ENCODE data around the gene HSFX2.
"Not testable (repeated sequence)": the region's sequence is repeated elsewhere in the genome, so short reads cannot be mapped to it uniquely, and the experiment has no call there.

Gene HSFX2

GRCh38 chrX:149595214-149595613 is at the start of gene HSFX2:
TSS of gene HSFX2 (minus strand) at chrX:149595314. CDS start at chrX:149594700, 614 bp downstream.
- not testable (repeated sequence) for DNase-seq

- DNase-seq, result no peak
Observed at GRCh38 chrX:149643496-149643895, 48.4 kb upstream of the HSFX2 start.

GRCh38 chrX:149641835-149642234 is 46.7 kb upstream of the HSFX2 start:
- no peak for DNase-seq

- DNase-seq, result no peak
Observed at GRCh38 chrX:149641432-149641831, 46.3 kb upstream of the HSFX2 start.

- no peak for DNase-seq
Observed at GRCh38 chrX:149639568-149639967, 44.5 kb upstream of the HSFX2 start.

GRCh38 chrX:149638860-149639259 is 43.7 kb upstream of the HSFX2 start:
- DNase-seq, result no peak

- no peak for DNase-seq
Observed at GRCh38 chrX:149633511-149633910, 38.4 kb upstream of the HSFX2 start.

GRCh38 chrX:149631234-149632165 is 36.4 kb upstream of the HSFX2 start, which contains the start of gene TMEM185A:
TSS of gene TMEM185A (minus strand) at chrX:149631792. CDS start at chrX:149631580, 212 bp downstream.
- DNase-seq, result peak; percentile 73 to 79

- peak in 1 of 2 donors; percentile 0 for DNase-seq
Observed at GRCh38 chrX:149630681-149631233, 35.6 kb upstream of the HSFX2 start.

GRCh38 chrX:149629730-149630387 is 34.7 kb upstream of the HSFX2 start:
- no peak for DNase-seq

GRCh38 chrX:149628768-149629167 is 33.7 kb upstream of the HSFX2 start:
- no peak for DNase-seq

- no peak for DNase-seq
Observed at GRCh38 chrX:149628280-149628679, 33.2 kb upstream of the HSFX2 start.

GRCh38 chrX:149626829-149627228 is 31.7 kb upstream of the HSFX2 start:
- not testable (repeated sequence) for DNase-seq

- not testable (repeated sequence) for DNase-seq
Observed at GRCh38 chrX:149619662-149620061, 24.5 kb upstream of the HSFX2 start.

- DNase-seq, result no peak
Observed at GRCh38 chrX:149618871-149619270, 23.8 kb upstream of the HSFX2 start.

GRCh38 chrX:149611623-149612175 is 16.6 kb upstream of the HSFX2 start:
- DNase-seq, result no peak

GRCh38 chrX:149610511-149610910 is 15.4 kb upstream of the HSFX2 start:
- no peak for DNase-seq

- DNase-seq, result no peak
Observed at GRCh38 chrX:149607699-149608098, 12.6 kb upstream of the HSFX2 start.

- not testable (repeated sequence) for DNase-seq
Observed at GRCh38 chrX:149605248-149605885, 10.3 kb upstream of the HSFX2 start.

GRCh38 chrX:149598603-149599002 is 3.5 kb upstream of the HSFX2 start:
- DNase-seq, result not testable (repeated sequence)

- not testable (repeated sequence) for DNase-seq
Observed at GRCh38 chrX:149595943-149596342, 829 bp upstream of the HSFX2 start.

GRCh38 chrX:149590993-149591392 is 4.1 kb downstream of the HSFX2 start:
- not testable (repeated sequence) for DNase-seq

GRCh38 chrX:149587359-149587758 is 7.8 kb downstream of the HSFX2 start, which contains the start of gene MAGEA9B:
TSS of gene MAGEA9B (minus strand) at chrX:149587459. CDS start at chrX:149583179, 4,280 bp downstream.
- not testable (repeated sequence) for DNase-seq
